OCI-LY3 (cell line): ENCODE measurements around the gene SLC22A8.

Experiments used
- CTCF ChIP-seq: fragments of 200-600, 300-600 bp; sonication (generic); IDR thresholded peaks from 2 replicates; pipeline ENCODE4 v1.5.1; 2014; ENCODE audit warnings: antibody characterized with exemption, low read length, low read depth
- EZH2phosphoT487 ChIP-seq: fragments of 200-600 bp; shearing (Covaris generic); IDR thresholded peaks from 2 replicates; pipeline ENCODE4 v1.6.1; 2018; ENCODE audit warnings: antibody characterized with exemption, mixed run types, low read depth

DNA sequence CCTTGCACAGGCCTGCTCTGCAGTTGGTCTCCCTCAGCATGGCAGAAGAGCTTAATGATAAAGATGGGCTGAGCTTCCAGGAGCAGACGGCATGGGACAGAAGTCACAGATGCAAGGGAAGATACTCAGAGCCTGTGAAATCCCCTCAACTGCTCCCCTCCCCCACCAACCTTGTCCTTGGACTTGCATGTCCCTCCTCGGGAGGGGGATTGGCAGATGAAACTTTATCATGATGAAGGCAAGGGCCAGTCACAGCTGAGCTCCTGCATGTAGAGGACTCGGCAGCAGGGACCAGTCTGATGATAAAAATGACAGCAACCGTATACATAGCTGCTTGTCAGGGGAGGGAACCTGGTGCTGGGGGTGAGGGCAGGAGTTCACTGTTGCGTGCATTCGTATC is 6.8 kb upstream of the SLC22A8 start:
- TF ChIP-seq CTCF, result no peak
- no peak for TF ChIP-seq EZH2phosphoT487
